Panc1 (cell line): ENCODE measurements around the gene CATSPERE. TPM values are rescaled to one million over a fixed set of nuclear protein-coding genes. Genes with fewer than 3 reads are reported as not detected.
A peak's percentile ranks its signal among the peaks of the same experiment; 100 is the strongest.

Source experiments
- ATAC-seq: fragments of 200-7000 bp; cut with Tn5 transposase; 2 replicates; pipeline ENCODE4 v1.9.1; 2020; ENCODE audit warnings: mild to moderate bottlenecking, moderate library complexity
- BruUV-seq: library from RNA; stranded (reverse); fragments of 400-500 nt; replicated peaks from 2 replicates; lab custom pipeline; 2021; lab: Mats Ljungman, UMichigan
- CTCF ChIA-PET: fragments of 300-600 bp; sonication (Branson Sonifier 250); formaldehyde crosslinking; loops from one replicate; lab custom pipeline; 2022; ENCODE audit warnings: antibody characterized with exemption; lab: Charles Lee
- POLR2A ChIA-PET: fragments of 300-600 bp; sonication (Branson Sonifier 250); formaldehyde crosslinking; loops from one replicate; lab custom pipeline; 2022; ENCODE audit warnings: antibody characterized with exemption; lab: Charles Lee
- DNase-seq: peaks from one replicate; pipeline ENCODE4 v3.0.0-alpha.2; 2010; ENCODE audit warnings: low read depth, low spot score
- H3K27ac ChIP-seq: 2 replicates; pipeline ENCODE4 v1.5.1; 2011; ENCODE audit warnings: mild to moderate bottlenecking, low read length, inconsistent platforms
- H3K27me3 ChIP-seq: fragments of 200-500 bp; sonication (Bioruptor generic); 2 replicates; pipeline ENCODE4 v1.6.0; 2014; ENCODE audit warnings: low read length, inconsistent platforms; ENCODE audit not compliant: control insufficient read depth, insufficient read depth
- H3K36me3 ChIP-seq: fragments of 200-500 bp; sonication (Bioruptor generic); 2 replicates; pipeline ENCODE4 v1.5.1; 2014; ENCODE audit warnings: inconsistent platforms, mild to moderate bottlenecking, low read length, moderate library complexity; ENCODE audit not compliant: control insufficient read depth, insufficient read depth
- H3K4me1 ChIP-seq: 2 replicates; pipeline ENCODE4 v1.5.1; 2011; ENCODE audit warnings: inconsistent platforms, mild to moderate bottlenecking, low read length, moderate library complexity; ENCODE audit not compliant: control insufficient read depth, insufficient read depth
- H3K4me3 ChIP-seq, 2 experiments: 2 replicates each; pipeline ENCODE4 v1.5.1; 2011 to 2012; ENCODE audit warnings: low read depth in 2 of 2, low read length in 2 of 2, mild to moderate bottlenecking in 2 of 2, inconsistent platforms in 1 of 2, moderate library complexity in 1 of 2
- H3K9me3 ChIP-seq: fragments of 200-500 bp; sonication (Bioruptor generic); 2 replicates; pipeline ENCODE4 v1.5.1; 2014; ENCODE audit warnings: low read depth, mild to moderate bottlenecking, inconsistent platforms, low read length, moderate library complexity; ENCODE audit not compliant: control insufficient read depth, insufficient read depth
- POLR2AphosphoS5 ChIP-seq: IDR thresholded peaks from 2 replicates; pipeline ENCODE4 v1.6.1; 2012; ENCODE audit warnings: mild to moderate bottlenecking, low read depth, low read length, moderate library complexity
- SIN3A ChIP-seq: IDR thresholded peaks from 2 replicates; pipeline ENCODE4 v1.6.1; 2012; ENCODE audit warnings: low read depth, mild to moderate bottlenecking, low read length, moderate library complexity, borderline replicate concordance; ENCODE audit not compliant: insufficient read depth
- TCF7L2 ChIP-seq: IDR thresholded peaks from 2 replicates; pipeline ENCODE4 v1.6.1; 2011; ENCODE audit warnings: mild to moderate bottlenecking, low read depth, low read length, inconsistent platforms
- in situ Hi-C: cut with HindIII; loops from 2 replicates; pipeline ENCODE4 v1.10.0; 2016; ENCODE audit warnings: low sequenced_read_pairs, low pct_unique_long_range_greater_than_20kb
- intact Hi-C: fragments of 100-400 bp; cut with micrococcal nuclease; formaldehyde crosslinking; loops from one replicate; pipeline ENCODE4 v1.10.0; 2022; ENCODE audit not compliant: unreplicated experiment
- total RNA-seq: library from RNA; stranded (reverse); gene quantifications from one replicate; pipeline ENCODE4 v1.2.1, GENCODE V29; 2021; ENCODE audit not compliant: unreplicated experiment
- TF ChIP-seq, protein P1 (sequence below), 2 experiments: IDR thresholded peaks; 2 replicates each; pipeline ENCODE4 v1.6.1; 2011 to 2012; ENCODE audit warnings: low read depth in 2 of 2, control low read depth in 1 of 2, low read length in 1 of 2, mild to moderate bottlenecking in 1 of 2, moderate library complexity in 1 of 2; ENCODE audit not compliant: insufficient read depth in 1 of 2
- TF ChIP-seq, protein P2 (sequence below): fragments of 450-650 bp; IDR thresholded peaks from 2 replicates; pipeline ENCODE4 v1.5.1; 2017; ENCODE audit warnings: mild to moderate bottlenecking

The CATSPERE gene
- total RNA-seq, 1 experiment from 2014 or later = 0.31 TPM

- no peaks in the 10 kb centered on the region for H3K27me3 ChIP-seq
- H3K4me1 ChIP-seq = peaks cover 13% of the 10 kb centered on the region
- in situ Hi-C loops = no loop called here
- no peak overlapping the region for H3K27ac ChIP-seq
- no peaks in the 10 kb centered on the region; the same call in 1 of the 2 replicates for H3K36me3 ChIP-seq
- DNase-seq (no peak), ATAC-seq (no peak)
- ChIA-PET CTCF (interaction anchor here (0.7 kb wide), 1 partner anchor 134 kb away, joined by 7 read pairs; no protein-coding TSS in a partner anchor), POLR2A (interaction anchor here (0.6 to 0.7 kb wide), 2 partner anchors 81 to 191 kb away, joined by 3 to 5 read pairs; no protein-coding TSS in a partner anchor)
- no TSS peak for BruUV-seq
- no peak overlapping the region for H3K4me3 ChIP-seq
- H3K9me3 ChIP-seq = no peaks in the 10 kb centered on the region
- intact Hi-C loops = no loop called here
- TF ChIP-seq, protein P1, sequence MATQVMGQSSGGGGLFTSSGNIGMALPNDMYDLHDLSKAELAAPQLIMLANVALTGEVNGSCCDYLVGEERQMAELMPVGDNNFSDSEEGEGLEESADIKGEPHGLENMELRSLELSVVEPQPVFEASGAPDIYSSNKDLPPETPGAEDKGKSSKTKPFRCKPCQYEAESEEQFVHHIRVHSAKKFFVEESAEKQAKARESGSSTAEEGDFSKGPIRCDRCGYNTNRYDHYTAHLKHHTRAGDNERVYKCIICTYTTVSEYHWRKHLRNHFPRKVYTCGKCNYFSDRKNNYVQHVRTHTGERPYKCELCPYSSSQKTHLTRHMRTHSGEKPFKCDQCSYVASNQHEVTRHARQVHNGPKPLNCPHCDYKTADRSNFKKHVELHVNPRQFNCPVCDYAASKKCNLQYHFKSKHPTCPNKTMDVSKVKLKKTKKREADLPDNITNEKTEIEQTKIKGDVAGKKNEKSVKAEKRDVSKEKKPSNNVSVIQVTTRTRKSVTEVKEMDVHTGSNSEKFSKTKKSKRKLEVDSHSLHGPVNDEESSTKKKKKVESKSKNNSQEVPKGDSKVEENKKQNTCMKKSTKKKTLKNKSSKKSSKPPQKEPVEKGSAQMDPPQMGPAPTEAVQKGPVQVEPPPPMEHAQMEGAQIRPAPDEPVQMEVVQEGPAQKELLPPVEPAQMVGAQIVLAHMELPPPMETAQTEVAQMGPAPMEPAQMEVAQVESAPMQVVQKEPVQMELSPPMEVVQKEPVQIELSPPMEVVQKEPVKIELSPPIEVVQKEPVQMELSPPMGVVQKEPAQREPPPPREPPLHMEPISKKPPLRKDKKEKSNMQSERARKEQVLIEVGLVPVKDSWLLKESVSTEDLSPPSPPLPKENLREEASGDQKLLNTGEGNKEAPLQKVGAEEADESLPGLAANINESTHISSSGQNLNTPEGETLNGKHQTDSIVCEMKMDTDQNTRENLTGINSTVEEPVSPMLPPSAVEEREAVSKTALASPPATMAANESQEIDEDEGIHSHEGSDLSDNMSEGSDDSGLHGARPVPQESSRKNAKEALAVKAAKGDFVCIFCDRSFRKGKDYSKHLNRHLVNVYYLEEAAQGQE (IDR thresholded peaks at IDR 0.05; ENCODE audit: insufficient read depth in 1 of 2, low read depth in 2 of 2, low read length in 1 of 2) = no peak
- TF ChIP-seq TCF7L2 (no peak), POLR2AphosphoS5 (no peak), SIN3A (no peak)
- TF ChIP-seq, protein P2, sequence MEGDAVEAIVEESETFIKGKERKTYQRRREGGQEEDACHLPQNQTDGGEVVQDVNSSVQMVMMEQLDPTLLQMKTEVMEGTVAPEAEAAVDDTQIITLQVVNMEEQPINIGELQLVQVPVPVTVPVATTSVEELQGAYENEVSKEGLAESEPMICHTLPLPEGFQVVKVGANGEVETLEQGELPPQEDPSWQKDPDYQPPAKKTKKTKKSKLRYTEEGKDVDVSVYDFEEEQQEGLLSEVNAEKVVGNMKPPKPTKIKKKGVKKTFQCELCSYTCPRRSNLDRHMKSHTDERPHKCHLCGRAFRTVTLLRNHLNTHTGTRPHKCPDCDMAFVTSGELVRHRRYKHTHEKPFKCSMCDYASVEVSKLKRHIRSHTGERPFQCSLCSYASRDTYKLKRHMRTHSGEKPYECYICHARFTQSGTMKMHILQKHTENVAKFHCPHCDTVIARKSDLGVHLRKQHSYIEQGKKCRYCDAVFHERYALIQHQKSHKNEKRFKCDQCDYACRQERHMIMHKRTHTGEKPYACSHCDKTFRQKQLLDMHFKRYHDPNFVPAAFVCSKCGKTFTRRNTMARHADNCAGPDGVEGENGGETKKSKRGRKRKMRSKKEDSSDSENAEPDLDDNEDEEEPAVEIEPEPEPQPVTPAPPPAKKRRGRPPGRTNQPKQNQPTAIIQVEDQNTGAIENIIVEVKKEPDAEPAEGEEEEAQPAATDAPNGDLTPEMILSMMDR = no peak
Measured at GRCh38 chr1:244444854-244445253, 16.2 kb upstream of the CATSPERE start.

DNA sequence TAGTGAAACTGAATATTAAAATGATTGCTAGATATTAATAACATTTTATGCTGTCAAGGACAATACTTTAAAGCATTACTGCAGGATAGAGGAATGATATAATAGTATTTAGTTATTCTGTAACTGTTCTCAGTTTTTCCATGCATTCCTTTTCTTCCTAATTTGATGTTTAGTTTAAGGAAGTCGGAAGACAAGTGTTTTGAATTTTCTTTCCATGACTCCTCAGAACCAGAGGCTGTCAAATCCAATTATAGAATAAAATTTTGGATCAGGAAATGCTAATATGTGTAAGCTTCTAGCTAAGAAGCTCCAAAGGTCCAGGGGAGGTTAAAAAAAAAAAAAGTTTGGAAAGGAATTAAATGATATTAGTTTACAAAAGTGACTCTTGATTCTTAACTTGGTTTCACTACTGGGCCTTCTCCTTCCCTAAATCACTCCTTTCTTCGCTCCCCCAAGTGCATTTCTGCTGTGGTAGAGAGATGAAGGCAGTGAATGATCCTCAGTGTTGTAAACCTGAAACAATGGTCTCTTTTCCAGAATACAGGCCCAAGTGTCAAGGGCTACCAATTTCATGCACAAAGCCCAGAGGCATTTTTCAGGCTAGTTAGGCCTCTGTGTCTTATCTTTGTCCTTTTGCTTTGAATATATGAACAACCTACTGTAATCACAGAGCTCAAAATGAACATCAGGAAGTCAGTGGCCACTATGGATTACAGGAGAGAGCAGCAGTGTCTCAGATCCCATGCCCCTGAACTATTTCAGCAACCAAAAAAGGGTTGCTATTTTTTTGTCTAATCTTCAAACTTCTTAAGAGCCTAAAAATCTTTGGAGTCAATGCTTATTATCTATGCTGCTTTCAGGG lies 15.5 kb upstream of the CATSPERE start:
- Histone ChIP-seq H3K4me3 (no peak overlapping the region), H3K27ac (peak overlapping the region; percentile 6; the same call in 1 of the 2 replicates), H3K9me3 (no peaks in the 10 kb centered on the region), H3K36me3 (no peaks in the 10 kb centered on the region; the same call in 1 of the 2 replicates), H3K4me1 (peaks cover 17% of the 10 kb centered on the region), H3K27me3 (no peaks in the 10 kb centered on the region)
- POLR2A ChIA-PET = interaction anchor here (0.6 kb wide), 1 partner anchor 33 kb away, joined by 4 read pairs; no protein-coding TSS in a partner anchor
- ATAC-seq (no peak), DNase-seq (no peak)
- no TSS peak for BruUV-seq
- CTCF ChIA-PET = no interaction called here
- no peak for TF ChIP-seq SIN3A
- no peak for TF ChIP-seq POLR2AphosphoS5
- TF ChIP-seq, protein P2 = no peak
- TF ChIP-seq, protein P1 (IDR thresholded peaks at IDR 0.05; ENCODE audit: insufficient read depth in 1 of 2, low read depth in 2 of 2, low read length in 1 of 2) = no peak
- no peak for TF ChIP-seq TCF7L2
- in situ Hi-C loops = no loop called here
- intact Hi-C loops = no loop called here
